Esophagus muscularis mucosa (tissue), 4 donors: ENCODE results near the gene OGFOD3. TPM values are rescaled to one million over a fixed set of nuclear protein-coding genes. Genes with fewer than 3 reads are reported as not detected.

Experiments used
- DNase-seq: peaks from one replicate; pipeline ENCODE4 v3.0.0-alpha.2; 2017; ENCODE audit errors: extremely low spot score
- H3K27ac ChIP-seq, 4 donors: fragments of 200-600 bp; sonication (generic); replicated peaks in 1 of 4; 1 replicate in 3 of 4; 2 replicates in 1 of 4; pipeline ENCODE4 v1.5.1; 2016 to 2019; ENCODE audit warnings: mild to moderate bottlenecking in 1 of 4
- H3K27me3 ChIP-seq, 4 donors: fragments of 200-600 bp; sonication (generic); one replicate each; pipeline versions ENCODE4 v1.5.1 to v1.6.0; 2016 to 2019
- H3K36me3 ChIP-seq, 4 donors: fragments of 200-600 bp; sonication (generic); one replicate each; pipeline ENCODE4 v1.5.1; 2016 to 2019
- H3K4me1 ChIP-seq, 4 donors: fragments of 200-600 bp; sonication (generic); one replicate each; pipeline ENCODE4 v1.5.1; 2016 to 2019
- H3K4me3 ChIP-seq, 4 donors: fragments of 200-600 bp; sonication (generic); 1 replicate in 2 of 4; 2 replicates in 2 of 4; pipeline ENCODE4 v1.5.1; 2016 to 2019; ENCODE audit warnings: mild to moderate bottlenecking in 4 of 4, moderate library complexity in 1 of 4
- H3K9me3 ChIP-seq, 4 donors: fragments of 200-600 bp; sonication (generic); 1 replicate in 3 of 4; 2 replicates in 1 of 4; pipeline ENCODE4 v1.5.1; 2016 to 2019
- CTCF ChIP-seq, 3 experiments: fragments of 200-600 bp in 2 of 3; fragments of 450-650 bp in 1 of 3; sonication (generic) in 2 of 3; IDR thresholded peaks; one replicate each; pipeline ENCODE4 v1.5.1; 2017 to 2019; ENCODE audit warnings: antibody characterized with exemption in 3 of 3, mild to moderate bottlenecking in 2 of 3, moderate library complexity in 1 of 3
- EP300 ChIP-seq: sonication (generic); formaldehyde crosslinking; IDR thresholded peaks from one replicate; pipeline ENCODE4 v1.6.1; 2017; ENCODE audit warnings: antibody characterized with exemption
- POLR2A ChIP-seq: fragments of 450-650 bp; IDR thresholded peaks from one replicate; pipeline ENCODE4 v1.6.1; 2017; ENCODE audit warnings: antibody characterized with exemption, moderate library complexity, mild to moderate bottlenecking, low read depth
- POLR2AphosphoS5 ChIP-seq, 2 donors: sonication (generic); formaldehyde crosslinking; IDR thresholded peaks; one replicate each; pipeline ENCODE4 v1.6.1; 2017; ENCODE audit warnings: antibody characterized with exemption in 2 of 2
- WGBS: methylation state at CpG from one replicate; pipeline ENCODE4 v1.1.5; 2018; 5-methylcytosine and 5-hydroxymethylcytosine counted together
- intact Hi-C: fragments of 100-400 bp; cut with DNase I; formaldehyde crosslinking; loops from one replicate; pipeline ENCODE4 v1.15.1; 2023
- total RNA-seq, 4 donors: library from RNA; depleted of rRNA; stranded (reverse); fragments of >200 nt; gene quantifications; one replicate each; pipeline versions ENCODE4 v1.1.0 to v1.2.1, GENCODE V29; 2016

OGFOD3 gene
- total RNA-seq, 4 donors from 2014 or later = 21.6 to 35.3 (median 28.5) TPM

GRCh38 chr17:82392209-82392920, 26.0 kb downstream of the OGFOD3 start:
- Histone ChIP-seq H3K36me3 (peaks cover 0 to 45% (median 34%) of the 10 kb centered on the region in 4 donors), H3K4me3 (no peak overlapping the region), H3K9me3 (no peaks in the 10 kb centered on the region), H3K27me3 (peaks cover 0 to 8% (median under 1%) of the 10 kb centered on the region in 4 donors), H3K27ac (no peak overlapping the region), H3K4me1 (peaks cover 0 to 12% (median 4%) of the 10 kb centered on the region in 4 donors)
- DNase-seq = no peak
- TF ChIP-seq CTCF (IDR thresholded peaks at IDR 0.05) (no peak), POLR2AphosphoS5 (IDR thresholded peaks at IDR 0.05) (no peak), POLR2A (no peak), EP300 (no peak)
- intact Hi-C loops = no loop called here
- 90% methylated on average over 27 of the region's 28 CpGs for WGBS

- Histone ChIP-seq H3K4me3 (no peak overlapping the region), H3K36me3 (peaks cover 0 to 40% (median 32%) of the 10 kb centered on the region in 4 donors), H3K27ac (no peak overlapping the region), H3K27me3 (peaks cover 0 to 16% (median 6%) of the 10 kb centered on the region in 4 donors), H3K4me1 (peaks cover 0 to 12% (median 6%) of the 10 kb centered on the region in 4 donors), H3K9me3 (no peaks in the 10 kb centered on the region)
- DNase-seq = no peak
- intact Hi-C loops = no loop called here
- no peak for TF ChIP-seq POLR2A
- WGBS = 87% methylated on average over 3 of the region's 23 CpGs
Observed at GRCh38 chr17:82391496-82392066, 26.8 kb downstream of the OGFOD3 start.

- TF ChIP-seq POLR2A (no peak), CTCF (IDR thresholded peaks at IDR 0.05) (no peak), POLR2AphosphoS5 (IDR thresholded peaks at IDR 0.05) (no peak), EP300 (no peak)
- peaks cover 0 to 40% (median 31%) of the 10 kb centered on the region in 4 donors for H3K36me3 ChIP-seq
- DNase-seq = no peak
- WGBS = 88% methylated on average over 13 of the region's 13 CpGs
- intact Hi-C loops = no loop called here
- H3K27me3 ChIP-seq = peaks cover 0 to 22% (median 9%) of the 10 kb centered on the region in 4 donors
- H3K27ac ChIP-seq = no peak overlapping the region
- no peak overlapping the region for H3K4me3 ChIP-seq
- peaks cover 0 to 15% (median 10%) of the 10 kb centered on the region in 4 donors for H3K4me1 ChIP-seq
- no peaks in the 10 kb centered on the region for H3K9me3 ChIP-seq
Observed at GRCh38 chr17:82390860-82391435, 27.4 kb downstream of the OGFOD3 start.

GRCh38 chr17:82390015-82390859, 28.1 kb downstream of the OGFOD3 start:
- intact Hi-C loops = no loop called here
- WGBS = 95% methylated on average over 14 of the region's 34 CpGs
- peaks cover 0 to 38% (median 31%) of the 10 kb centered on the region in 4 donors for H3K36me3 ChIP-seq

More at GRCh38 chr17:82390015-82390859, 28.1 kb downstream of the OGFOD3 start:
- Histone ChIP-seq H3K27ac (no peak overlapping the region), H3K27me3 (peaks cover 0 to 29% (median 16%) of the 10 kb centered on the region in 4 donors), H3K4me1 (peaks cover 4 to 21% (median 17%) of the 10 kb centered on the region in 4 donors), H3K9me3 (no peaks in the 10 kb centered on the region), H3K4me3 (no peak overlapping the region)
- TF ChIP-seq POLR2A (no peak), POLR2AphosphoS5 (IDR thresholded peaks at IDR 0.05) (no peak), CTCF (IDR thresholded peaks at IDR 0.05) (no peak), EP300 (no peak)
- DNase-seq = no peak
